ENCODE data around the gene PDZRN3.

PDZRN3 gene

DNA sequence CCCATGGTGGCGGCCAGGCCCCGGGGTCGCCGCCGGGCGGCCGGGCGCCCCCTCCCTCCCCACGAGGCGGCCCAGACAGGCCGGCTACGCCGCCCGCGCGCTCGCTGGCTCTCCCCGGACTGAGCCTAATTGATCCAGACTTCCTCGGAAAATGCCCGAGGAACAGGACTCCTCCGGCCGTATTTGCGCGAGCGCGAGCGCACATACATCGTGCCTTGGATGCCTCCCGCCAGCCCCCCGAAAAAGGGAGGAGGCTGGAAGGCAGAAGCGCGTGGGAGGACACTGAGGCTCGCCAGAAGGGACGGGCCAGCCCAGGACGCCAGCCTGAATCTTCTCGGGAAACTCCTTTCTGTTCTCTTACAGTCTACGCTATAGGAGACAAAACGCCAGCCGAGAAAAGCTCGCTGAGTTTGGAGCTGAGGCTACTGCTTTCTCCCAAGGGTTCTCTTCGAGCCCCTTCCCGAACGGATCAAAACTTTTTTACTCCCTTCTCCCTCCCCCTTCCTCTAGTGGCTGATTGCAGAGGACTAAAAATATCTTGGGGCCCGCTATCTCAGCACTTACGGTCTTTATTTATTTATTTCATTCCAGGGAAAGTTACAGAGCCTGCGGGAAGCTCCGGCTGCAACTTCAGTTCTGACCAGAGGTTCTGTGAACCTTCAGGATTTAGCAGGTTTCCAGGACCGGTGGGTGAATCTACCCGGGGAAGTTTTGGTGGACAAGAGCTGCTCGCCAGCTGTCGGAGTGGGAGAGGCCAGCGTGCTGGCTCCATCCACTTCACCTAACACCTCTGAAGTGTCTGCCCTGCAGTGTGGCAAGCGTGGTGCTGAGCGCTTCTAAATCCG lies at the start of gene PDZRN3:
Gene PDZRN3 (minus strand): TSS at position 121 of the 845 bp plus-strand sequence.
- no peak for DNase-seq

DNA sequence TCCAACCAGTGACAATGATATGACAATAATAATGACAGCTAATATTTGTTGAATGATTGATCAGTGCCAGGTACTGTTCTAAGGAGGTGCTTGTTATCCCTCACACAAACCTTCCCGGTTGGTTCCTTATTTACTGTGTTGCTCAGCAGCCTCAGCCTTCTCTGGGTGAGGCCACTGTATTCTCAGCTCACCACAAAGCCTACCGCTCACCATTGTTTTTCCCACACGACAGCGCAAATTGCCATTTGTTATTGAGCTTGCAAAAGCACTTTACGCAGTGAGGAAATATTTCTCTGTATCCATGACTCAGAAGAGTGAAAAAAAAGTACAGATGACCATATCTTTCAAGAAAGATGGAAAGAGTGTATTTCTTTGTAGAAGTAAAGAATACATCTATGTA lies 49.5 kb upstream of the PDZRN3 start:
- DNase-seq, result no peak

DNA sequence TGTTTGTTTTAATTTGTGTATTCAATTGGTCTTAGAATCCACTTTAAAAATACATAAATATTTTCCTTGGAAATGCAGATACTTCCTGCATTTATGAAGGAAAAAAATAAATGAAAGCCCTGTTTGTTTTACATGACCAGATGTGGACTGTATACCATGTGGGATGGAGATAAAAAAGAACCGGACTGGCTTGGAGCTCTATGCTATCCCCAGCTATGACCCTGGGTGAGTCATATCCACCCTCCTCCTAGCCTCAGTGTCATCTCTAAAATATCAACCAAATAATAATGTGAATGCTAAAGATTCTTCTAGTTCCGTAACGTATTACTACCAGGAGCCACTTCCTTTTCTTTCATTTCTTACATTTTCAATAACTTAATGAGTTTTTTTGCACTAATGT lies 44.5 kb upstream of the PDZRN3 start:
- no peak for DNase-seq

DNA sequence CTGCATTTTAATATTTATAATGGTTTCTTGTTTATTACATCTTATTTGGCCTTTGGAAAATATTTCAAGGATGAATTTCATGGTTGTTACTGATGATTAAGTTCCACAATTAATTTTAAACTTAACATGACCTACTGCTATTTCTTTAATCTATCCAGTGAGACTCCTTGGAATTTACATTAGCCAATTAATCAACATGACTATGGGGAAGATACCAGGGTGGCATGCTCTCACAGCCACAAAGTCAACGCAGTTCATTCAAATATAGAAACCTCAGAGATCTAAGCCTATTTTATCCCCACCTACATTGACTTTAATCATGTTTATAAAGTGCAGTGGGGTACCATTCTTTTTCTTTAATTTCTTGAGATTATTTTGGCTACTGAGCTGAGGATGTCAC lies 43.6 kb upstream of the PDZRN3 start:
- DNase-seq, result no peak

DNA sequence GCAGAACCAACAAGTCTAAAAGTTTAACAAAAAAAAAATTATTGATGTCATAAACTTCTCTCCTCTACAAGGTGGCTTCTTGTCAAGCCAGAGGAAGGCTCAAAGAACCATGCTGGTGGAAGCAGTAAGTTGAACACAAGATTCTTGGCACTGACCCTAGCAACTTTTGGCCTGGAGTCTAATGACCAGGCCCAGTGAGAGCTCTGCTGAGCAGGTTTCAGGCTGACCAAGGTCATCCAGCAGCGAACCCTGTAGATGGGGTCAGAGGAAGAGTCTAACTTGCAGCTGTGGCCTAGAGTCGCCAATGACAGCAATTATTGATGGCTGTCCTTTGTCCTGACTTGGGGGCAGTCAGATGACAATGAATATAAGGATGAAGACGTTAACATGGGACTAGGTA lies 43.1 kb upstream of the PDZRN3 start:
- DNase-seq, result no peak

DNA sequence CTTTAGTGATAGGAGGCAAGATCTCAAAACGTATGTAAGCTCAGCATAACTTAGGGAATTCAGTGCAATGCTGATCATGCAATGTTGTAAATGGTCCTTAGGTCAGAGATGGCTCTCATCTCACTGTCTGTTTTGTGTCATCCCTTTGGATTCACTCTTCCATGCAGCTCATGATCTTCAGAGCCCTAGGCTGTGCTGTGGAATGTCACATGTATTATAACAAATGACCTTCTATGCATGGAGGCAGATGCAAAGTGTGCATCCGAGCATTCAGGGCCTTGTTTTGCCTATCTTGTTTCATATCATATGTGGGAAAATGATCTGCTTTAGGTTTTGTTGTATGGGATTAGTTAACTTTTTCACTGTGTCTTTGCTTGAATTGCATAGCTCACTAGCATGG lies 40.5 kb upstream of the PDZRN3 start:
- DNase-seq, result no peak

DNA sequence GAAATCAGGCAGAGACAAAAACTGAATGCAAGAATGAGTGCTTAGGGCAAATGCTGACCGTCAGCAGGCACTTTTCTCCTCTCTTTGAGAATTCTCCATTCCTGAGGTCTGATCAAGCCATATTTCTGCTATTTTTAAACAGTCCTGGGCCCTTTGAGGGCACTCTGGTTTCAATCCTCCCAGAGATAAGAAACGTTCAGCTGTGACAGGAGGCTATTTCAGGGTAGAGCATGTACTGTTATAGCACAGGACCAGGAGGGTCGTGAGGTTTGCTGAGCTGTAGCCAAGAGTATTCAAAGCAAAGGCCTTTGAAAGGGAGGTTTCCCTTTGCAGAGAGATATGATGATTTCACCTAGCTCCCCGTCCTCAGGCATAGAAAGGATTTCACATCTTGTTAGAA lies 39.6 kb upstream of the PDZRN3 start:
- DNase-seq, result no peak

DNA sequence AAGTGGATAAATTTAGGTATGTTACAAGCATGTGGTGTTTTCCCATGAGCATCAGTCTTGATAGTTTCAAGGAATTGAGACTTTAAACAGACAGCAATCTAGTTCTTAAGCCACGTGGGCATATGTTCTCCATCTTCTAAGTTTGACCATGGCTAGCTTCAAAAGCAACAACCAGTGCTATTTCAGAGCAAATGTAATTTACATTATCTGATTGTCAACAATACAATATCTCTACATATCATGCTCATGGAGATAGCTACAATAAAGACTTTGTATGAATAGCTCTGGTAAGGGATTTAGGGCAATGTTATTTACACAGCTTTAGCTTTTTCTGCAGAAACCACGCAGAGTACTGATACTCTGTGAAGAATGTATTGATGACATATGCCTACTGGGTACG lies 38.8 kb upstream of the PDZRN3 start:
- no peak for DNase-seq

DNA sequence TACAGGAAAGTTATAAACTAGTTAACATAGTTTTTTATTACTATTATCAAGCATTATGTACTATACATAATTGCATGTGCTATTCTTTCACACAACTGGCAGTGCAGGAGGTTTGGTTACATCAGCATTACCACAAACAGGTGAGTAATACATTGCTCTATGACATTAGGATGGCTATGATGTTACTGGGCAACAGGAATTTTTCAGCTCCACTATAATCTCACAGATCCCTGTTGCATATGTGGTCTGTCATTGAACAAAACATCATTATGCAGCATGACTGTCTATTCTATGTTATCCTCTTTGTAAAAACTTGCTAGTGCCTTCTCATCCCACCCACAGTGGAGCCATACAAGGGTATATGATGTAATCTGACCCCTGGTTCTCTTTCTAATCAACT lies 36.5 kb upstream of the PDZRN3 start:
- no peak for DNase-seq

DNA sequence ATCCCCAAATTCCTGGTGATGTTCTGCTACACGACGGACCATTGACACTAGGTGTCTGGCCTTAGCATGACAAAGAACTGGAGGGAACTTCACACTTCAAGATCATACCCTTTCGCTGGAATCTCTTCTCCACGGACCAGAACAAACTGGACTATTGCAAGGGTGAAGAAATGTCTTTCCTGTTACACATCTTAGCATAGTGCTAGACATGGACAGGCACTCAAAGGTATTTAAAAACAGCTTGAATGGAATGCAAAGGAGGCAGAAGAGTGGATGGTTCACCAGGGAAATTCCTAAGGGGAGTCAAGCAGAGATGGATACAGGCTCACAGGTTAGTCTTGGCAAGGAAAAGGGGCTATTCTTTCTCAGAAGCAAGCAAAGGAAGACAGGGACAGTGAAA lies 33.5 kb upstream of the PDZRN3 start:
- DNase-seq, result no peak

DNA sequence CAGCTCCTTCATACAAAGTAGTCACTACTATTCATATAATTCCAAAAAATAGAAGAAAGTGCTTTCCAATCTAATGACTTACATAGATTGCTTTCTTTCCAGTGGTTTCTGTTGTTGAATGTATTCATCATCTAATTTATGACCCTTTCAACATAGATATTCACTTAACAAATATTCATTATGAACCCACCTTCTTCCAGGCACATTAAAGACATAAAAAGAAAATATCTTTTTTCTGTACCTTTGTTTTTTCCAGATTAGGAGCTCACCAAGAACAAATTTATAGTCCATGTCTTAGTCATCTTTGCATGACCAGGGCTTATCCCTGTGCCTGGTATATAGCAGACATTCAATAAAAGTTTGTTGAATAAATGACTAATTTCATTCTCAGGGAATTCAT lies 32.4 kb upstream of the PDZRN3 start:
- no peak for DNase-seq

DNA sequence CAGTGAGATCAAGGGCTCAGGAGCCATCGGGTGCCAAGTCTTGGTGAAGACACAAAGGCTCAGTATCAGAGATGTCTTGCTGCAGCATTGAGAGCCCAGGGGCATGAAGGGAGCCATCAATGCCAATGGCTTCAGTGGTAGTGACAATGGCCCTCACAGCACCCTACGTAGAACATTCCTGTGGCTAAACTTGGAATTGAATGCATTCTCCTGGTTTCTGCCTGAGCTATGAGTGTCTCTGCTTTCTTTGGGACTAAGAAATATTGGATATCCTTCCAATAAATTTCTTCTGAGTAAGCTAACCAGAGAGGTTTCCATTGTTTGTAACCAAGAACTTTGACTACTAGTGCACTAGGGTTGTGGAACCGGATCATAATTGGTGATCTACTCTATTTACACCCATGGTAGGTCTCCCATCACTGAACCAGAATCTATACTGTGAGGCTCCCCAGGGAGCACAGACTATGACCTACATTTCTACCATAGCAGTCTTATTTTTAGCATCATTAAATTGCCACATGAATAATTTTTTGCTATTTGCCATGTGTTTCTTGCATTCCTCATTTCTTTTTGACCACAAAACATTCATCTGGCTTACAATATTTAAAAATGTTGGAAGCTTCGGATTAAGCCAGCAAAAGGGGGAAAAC lies 31.6 kb upstream of the PDZRN3 start:
- DNase-seq, result no peak

DNA sequence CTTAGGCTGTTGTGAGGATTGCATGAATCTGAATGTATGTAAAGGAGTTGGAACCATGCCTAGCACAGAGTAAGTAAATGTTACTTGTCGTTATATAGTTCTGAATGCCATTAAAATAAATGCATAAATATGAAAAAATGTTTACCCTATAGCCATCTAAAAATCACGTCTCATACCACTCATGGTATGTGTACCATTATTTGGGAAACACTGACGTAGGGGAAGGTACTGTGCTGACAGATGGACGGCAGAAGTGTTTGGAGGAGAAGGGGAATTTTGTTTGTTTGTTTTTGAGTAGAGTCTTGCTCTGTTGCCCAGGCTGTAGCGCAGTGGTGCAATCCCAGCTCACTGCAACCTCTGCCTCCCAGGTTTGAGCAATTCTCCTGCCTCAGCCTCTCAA lies 30.5 kb upstream of the PDZRN3 start:
- DNase-seq, result no peak

DNA sequence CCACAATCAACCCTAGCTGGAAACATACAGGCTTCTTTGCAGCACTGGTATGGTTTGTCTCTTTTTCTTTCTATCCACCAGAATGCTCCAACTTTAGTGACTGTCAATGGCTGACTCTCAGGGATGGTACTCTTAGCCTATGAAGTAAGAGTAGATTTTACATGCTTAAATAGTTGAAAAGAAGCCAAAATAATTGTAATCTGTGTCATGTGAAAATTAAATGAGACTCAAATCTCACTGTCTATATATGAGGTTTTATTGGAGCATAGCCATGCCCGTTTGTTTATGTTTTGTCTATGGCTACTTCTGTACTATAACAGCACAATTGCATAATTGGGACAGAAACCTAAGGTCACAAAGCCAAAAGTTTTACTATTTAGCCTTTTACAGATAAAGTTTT lies 29.1 kb upstream of the PDZRN3 start:
- no peak for DNase-seq

DNA sequence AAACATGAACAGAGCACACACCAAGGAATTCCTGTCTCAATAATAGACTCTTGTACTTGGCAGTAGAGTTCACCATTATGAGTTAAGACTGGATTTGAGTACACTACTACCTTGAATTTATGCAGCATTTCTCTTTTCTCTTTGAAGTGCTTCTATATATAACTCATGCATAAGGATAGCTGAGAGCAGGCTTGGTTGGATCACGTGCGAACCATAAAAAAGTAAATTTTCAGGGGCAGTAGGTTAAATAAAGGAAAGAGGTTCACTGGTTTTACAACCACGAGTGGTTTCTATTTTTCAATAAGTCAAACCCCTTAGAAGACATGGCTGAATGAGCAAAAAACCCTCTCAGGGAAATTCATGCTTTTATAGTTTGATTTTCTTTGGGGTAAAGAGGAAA lies 28.6 kb upstream of the PDZRN3 start:
- no peak for DNase-seq

DNA sequence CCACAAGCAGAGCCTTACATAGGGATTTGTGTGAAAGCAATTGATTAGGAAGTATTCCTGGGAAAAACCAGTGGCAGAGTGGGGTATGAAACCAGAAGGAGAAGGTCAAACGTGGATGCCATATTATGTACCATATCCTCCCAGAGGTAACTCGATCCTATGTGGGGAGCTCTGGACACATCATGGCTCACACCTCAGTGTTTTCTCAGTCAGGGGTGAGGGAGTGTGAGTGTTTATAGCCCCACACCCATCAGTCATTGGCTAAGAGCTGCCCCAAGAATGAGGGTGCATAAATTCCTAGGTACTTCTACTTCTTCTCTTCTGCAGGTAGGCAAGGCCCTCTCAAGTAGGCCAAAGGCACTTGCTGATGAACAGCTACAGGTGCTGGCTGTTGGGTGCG lies 28.2 kb upstream of the PDZRN3 start:
- DNase-seq, result no peak

DNA sequence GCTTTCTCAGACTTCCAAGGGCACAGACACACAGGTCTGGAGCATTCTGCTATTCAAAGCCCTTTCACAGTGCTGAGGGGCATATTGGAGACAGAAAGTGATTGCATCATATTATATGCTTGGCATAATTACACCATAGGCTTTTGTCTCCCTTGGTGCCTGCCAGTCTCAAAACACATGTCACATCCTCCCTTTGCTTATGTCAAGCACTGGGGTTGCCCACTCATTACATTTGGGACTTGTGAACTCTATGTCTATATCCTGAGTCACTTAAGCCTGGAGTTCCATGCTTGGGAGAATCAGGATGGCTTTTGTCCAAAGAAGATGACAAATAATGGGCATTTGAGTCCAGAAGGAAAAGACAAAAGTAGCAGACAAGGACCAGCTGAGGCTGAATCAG lies 12.3 kb upstream of the PDZRN3 start:
- DNase-seq, result no peak

DNA sequence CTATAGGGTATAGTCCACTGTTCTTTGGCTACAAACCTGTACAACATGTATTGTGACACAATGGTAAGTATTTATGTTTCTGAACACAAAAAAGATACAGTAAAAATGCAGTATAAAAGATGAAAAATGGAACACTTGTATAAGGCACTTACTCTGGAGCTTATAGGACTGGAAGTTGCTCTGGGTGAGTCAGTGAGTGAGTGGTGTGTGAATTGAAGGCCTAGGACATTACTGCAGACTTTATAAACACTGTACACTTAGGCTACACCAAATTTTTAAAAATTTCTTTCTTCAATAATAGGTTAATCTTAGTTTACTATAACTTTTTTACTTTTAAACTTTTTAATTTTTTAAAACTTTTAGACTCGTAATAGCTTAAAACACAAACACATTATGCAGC lies 10.5 kb upstream of the PDZRN3 start:
- DNase-seq, result no peak

DNA sequence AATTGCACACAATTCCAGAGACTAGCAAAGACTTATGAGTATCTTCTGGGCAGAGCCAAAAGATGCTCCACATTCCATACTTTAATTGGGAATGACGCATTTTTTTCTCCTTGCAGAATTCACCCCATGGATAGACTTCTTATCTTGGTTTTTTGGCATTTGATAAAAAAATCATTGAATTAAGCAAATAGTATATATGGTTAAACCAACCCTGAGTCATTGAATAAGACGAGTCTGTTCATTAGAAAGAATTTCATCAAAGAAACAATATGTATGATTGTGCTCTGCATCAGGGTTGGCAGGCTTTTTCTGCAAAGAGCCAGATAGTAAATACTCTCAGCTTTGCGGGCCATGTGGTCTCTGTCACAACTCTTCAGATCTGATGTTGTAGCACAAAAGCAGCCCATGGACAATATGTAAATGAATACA lies 9.2 kb upstream of the PDZRN3 start:
- DNase-seq, result no peak

DNA sequence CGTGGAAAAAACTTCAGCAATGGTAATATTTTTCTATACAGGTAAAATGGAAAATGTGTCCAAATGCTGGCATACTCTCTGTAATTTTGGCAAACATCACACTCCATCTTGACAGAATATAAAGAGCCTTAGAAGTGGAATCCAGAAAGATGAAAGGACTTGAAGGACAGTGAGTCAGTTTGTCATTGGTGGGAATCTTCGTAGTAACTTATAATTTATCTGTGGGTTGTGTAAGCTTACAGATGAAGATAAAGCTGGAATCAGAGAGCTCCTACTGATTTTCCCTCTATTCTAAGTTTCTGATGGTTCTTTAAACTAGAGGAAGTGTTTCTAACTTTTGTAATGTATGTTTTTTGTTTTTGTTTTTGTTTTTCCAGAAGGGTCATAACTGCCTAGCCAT lies 8.7 kb upstream of the PDZRN3 start:
- no peak for DNase-seq

DNA sequence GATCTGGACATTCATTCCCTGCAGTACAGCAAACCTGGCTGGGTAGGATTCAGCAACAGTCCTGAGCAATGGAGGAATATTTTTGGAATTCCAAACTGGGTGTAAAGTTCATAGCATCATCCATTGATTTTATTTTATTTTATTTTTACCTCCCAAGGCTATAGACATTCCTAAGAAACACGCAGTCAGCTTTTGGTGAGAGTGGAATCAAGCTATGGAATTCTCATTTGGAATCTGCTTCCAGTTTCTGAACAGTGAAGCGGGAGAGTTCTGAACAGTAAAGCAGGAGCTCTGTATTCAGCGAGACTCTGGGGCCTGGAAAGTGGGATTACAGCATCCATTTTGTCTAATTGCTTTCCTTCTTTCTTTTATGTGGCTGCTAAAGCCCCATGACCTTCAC lies 1.4 kb upstream of the PDZRN3 start:
- no peak for DNase-seq

DNA sequence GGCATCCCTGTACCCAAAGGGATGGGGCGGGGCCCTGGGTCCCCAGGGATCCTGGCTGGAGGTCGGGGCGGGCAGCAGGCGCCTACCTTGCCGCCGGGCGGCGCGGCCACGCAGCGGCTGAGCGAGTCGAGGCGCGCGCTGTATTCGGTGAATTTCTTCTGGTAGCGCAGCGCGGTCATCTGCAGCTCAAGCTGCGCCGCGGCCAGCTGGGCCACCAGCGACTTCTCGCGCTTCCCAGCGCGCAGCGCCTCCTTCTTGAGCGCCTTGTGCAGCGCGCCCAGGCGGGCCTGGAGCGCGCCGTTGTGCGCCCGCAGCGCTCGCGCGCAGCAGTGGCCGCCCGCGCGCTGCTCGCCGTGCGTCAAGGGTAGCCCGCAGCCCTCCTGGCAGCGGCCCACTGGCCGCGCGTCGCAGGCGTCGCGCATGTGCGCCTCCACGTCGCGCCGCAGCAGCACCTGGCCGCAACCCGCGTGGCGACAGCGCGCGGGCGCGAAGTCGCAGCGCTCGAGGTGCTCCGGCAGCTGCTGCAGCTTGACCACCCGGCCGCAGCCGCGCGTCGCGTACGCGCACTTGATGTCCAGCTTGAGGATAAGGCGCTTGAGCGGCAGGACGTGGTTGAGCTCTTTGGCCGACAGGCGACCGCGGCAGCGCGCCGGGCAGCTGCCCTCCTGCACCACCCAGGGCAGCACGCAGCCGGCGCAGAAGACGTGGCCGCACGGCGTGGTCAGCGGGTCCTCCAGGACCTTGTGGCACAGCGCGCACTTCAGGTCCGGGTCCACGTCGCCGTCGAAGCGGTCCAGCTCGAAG lies 522 bp downstream of the PDZRN3 start:
- DNase-seq, result no peak

DNA sequence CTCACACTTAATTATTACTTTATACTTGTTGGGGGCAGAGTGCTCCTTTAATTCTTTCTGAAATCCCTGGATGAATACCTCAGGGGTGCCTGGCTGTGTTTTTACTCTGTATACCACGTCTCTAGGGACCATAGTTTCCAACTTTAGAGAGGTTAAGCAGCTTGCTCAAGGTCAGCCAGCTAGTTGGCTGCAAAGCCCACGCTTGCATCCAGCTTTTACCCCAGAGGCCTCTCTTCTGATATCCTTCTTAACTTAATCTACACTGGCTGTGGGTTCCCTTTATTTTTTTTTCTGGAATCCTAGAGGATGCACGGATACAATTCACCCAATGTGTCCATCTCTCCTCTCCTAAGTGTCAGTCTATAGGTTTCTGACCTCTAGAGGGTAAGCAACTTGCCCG lies 1.4 kb downstream of the PDZRN3 start:
- DNase-seq, result no peak
